ENCODE measurements around the gene GUCY1A2. TPM values are rescaled to one million over a fixed set of nuclear protein-coding genes. Genes with fewer than 3 reads are reported as not detected.

GUCY1A2 gene
- total RNA-seq, 1 experiment from 2014 or later = 0.10 TPM

DNA sequence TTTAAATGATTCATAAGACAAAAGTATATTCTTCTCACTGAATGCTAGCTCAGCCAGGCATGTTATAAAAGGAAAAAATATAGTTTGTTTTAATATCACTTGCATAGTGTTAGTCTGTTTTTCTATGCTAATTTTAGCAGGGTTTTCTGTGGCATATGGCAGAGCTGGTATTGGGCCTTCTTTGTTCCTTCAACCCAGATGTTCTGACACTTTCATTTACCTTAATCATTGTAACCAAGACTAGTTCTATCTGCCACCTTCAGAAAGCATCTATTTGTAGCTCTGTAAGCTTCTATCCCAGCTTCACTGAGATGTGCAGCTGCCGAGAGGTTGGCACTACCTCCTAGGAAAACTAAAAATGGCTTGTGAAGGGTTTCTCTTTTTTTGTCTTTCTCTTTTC, 338.7 kb downstream of the GUCY1A2 start:
- no peaks in the 10 kb centered on the region for H3K4me1 ChIP-seq (ENCODE audit: control insufficient read depth in 1 of 2, insufficient read depth in 2 of 2, low read length in 2 of 2)
- POLR2A ChIA-PET = no interaction called here
- H3K9ac ChIP-seq (ENCODE audit: low read length) = no peak overlapping the region
- H3K27ac ChIP-seq (ENCODE audit: low read depth, low read length) = no peak overlapping the region
- no peak overlapping the region for H3K4me2 ChIP-seq (ENCODE audit: low read length)
- RAD21 ChIA-PET (ENCODE audit: low non-redundant PET in 1 of 2, low total read pairs in 2 of 2, uncharacterized antibody in 2 of 2, unreplicated experiment in 2 of 2) = no interaction called here
- H3K9me3 ChIP-seq (ENCODE audit: control insufficient read depth in 1 of 2, insufficient read depth in 1 of 2, low read depth in 1 of 2, low read length in 2 of 2) = no peaks in the 10 kb centered on the region
- DNase-seq (ENCODE audit: low read depth, low spot score) = no peak
- H3K36me3 ChIP-seq (ENCODE audit: control insufficient read depth in 1 of 2, insufficient read depth in 2 of 2, low read length in 2 of 2) = no peaks in the 10 kb centered on the region
- H4K20me1 ChIP-seq (ENCODE audit: insufficient read depth) = no peaks in the 10 kb centered on the region
- BruUV-seq (replicated peaks) = no TSS peak
- CTCF ChIA-PET = no interaction called here
- intact Hi-C loops (cut with micrococcal nuclease) = no loop called here
- H3K4me3 ChIP-seq (replicated peaks in 1 of 2; ENCODE audit: low read depth in 1 of 2, low read length in 2 of 2) = no peak overlapping the region
- TF ChIP-seq SRF (IDR thresholded peaks at IDR 0.05; ENCODE audit: low read depth) (no peak), EGR1 (IDR thresholded peaks at IDR 0.05; ENCODE audit: low read depth) (no peak), SP1 (IDR thresholded peaks at IDR 0.05; ENCODE audit: low read depth) (no peak), CEBPB (IDR thresholded peaks at IDR 0.05; ENCODE audit: low read depth) (no peak), ZFX (IDR thresholded peaks at IDR 0.05) (no peak), POLR2A (IDR thresholded peaks at IDR 0.05; ENCODE audit: borderline replicate concordance, extremely low read depth, insufficient read depth, insufficient read length) (no peak), POLR2AphosphoS5 (IDR thresholded peaks at IDR 0.05; ENCODE audit: low read depth, low read length) (no peak), SIN3A (IDR thresholded peaks at IDR 0.05; ENCODE audit: low read depth) (no peak), ZNF274 (IDR thresholded peaks at IDR 0.05; ENCODE audit: low read depth, low read length) (no peak), JUND (IDR thresholded peaks at IDR 0.05) (no peak)
- TF ChIP-seq, protein P1, sequence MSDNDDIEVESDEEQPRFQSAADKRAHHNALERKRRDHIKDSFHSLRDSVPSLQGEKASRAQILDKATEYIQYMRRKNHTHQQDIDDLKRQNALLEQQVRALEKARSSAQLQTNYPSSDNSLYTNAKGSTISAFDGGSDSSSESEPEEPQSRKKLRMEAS (IDR thresholded peaks at IDR 0.05) = no peak
- TF ChIP-seq, protein P2, sequence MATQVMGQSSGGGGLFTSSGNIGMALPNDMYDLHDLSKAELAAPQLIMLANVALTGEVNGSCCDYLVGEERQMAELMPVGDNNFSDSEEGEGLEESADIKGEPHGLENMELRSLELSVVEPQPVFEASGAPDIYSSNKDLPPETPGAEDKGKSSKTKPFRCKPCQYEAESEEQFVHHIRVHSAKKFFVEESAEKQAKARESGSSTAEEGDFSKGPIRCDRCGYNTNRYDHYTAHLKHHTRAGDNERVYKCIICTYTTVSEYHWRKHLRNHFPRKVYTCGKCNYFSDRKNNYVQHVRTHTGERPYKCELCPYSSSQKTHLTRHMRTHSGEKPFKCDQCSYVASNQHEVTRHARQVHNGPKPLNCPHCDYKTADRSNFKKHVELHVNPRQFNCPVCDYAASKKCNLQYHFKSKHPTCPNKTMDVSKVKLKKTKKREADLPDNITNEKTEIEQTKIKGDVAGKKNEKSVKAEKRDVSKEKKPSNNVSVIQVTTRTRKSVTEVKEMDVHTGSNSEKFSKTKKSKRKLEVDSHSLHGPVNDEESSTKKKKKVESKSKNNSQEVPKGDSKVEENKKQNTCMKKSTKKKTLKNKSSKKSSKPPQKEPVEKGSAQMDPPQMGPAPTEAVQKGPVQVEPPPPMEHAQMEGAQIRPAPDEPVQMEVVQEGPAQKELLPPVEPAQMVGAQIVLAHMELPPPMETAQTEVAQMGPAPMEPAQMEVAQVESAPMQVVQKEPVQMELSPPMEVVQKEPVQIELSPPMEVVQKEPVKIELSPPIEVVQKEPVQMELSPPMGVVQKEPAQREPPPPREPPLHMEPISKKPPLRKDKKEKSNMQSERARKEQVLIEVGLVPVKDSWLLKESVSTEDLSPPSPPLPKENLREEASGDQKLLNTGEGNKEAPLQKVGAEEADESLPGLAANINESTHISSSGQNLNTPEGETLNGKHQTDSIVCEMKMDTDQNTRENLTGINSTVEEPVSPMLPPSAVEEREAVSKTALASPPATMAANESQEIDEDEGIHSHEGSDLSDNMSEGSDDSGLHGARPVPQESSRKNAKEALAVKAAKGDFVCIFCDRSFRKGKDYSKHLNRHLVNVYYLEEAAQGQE (IDR thresholded peaks at IDR 0.05; ENCODE audit: low read depth) = no peak
- TF ChIP-seq, protein P3, sequence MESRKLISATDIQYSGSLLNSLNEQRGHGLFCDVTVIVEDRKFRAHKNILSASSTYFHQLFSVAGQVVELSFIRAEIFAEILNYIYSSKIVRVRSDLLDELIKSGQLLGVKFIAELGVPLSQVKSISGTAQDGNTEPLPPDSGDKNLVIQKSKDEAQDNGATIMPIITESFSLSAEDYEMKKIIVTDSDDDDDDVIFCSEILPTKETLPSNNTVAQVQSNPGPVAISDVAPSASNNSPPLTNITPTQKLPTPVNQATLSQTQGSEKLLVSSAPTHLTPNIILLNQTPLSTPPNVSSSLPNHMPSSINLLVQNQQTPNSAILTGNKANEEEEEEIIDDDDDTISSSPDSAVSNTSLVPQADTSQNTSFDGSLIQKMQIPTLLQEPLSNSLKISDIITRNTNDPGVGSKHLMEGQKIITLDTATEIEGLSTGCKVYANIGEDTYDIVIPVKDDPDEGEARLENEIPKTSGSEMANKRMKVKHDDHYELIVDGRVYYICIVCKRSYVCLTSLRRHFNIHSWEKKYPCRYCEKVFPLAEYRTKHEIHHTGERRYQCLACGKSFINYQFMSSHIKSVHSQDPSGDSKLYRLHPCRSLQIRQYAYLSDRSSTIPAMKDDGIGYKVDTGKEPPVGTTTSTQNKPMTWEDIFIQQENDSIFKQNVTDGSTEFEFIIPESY (IDR thresholded peaks at IDR 0.05; ENCODE audit: extremely low read depth, insufficient replicate concordance, low read length) = no peak
- TF ChIP-seq, protein P4, sequence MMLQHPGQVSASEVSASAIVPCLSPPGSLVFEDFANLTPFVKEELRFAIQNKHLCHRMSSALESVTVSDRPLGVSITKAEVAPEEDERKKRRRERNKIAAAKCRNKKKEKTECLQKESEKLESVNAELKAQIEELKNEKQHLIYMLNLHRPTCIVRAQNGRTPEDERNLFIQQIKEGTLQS (IDR thresholded peaks at IDR 0.05) = no peak
- no peaks in the 10 kb centered on the region for H3K79me2 ChIP-seq (ENCODE audit: insufficient read depth, low read length)
- no peak overlapping the region for H2AFZ ChIP-seq (ENCODE audit: low read depth, low read length, poor library complexity, severe bottlenecking)
- no peaks in the 10 kb centered on the region for H3K27me3 ChIP-seq (ENCODE audit: insufficient read depth, low read length)
- ATAC-seq = no peak
- H3K9me2 ChIP-seq (ENCODE audit: insufficient read depth) = no peaks in the 10 kb centered on the region
